ENCODE results near the gene SCP2D1. TPM values are rescaled to one million over a fixed set of nuclear protein-coding genes. Genes with fewer than 3 reads are reported as not detected.

The SCP2D1 gene
- total and polyA plus RNA-seq, 8 donors: not detected

GRCh38 chr20:18832546-18833200, 19.1 kb downstream of the SCP2D1 start:
- Histone ChIP-seq H3K4me3 (no peak overlapping the region), H3K27me3 (peaks cover 0 to 6% of the 10 kb centered on the region in 2 donors), H3K4me1 (no peaks in the 10 kb centered on the region), H3K9me3 (no peaks in the 10 kb centered on the region), H3K27ac (no peak overlapping the region), H3K36me3 (no peaks in the 10 kb centered on the region)
- no peak for DNase-seq
- intact Hi-C loops (cut with DNase I): no loop called here
- ATAC-seq: peak; percentile 22
- TF ChIP-seq, protein P1, sequence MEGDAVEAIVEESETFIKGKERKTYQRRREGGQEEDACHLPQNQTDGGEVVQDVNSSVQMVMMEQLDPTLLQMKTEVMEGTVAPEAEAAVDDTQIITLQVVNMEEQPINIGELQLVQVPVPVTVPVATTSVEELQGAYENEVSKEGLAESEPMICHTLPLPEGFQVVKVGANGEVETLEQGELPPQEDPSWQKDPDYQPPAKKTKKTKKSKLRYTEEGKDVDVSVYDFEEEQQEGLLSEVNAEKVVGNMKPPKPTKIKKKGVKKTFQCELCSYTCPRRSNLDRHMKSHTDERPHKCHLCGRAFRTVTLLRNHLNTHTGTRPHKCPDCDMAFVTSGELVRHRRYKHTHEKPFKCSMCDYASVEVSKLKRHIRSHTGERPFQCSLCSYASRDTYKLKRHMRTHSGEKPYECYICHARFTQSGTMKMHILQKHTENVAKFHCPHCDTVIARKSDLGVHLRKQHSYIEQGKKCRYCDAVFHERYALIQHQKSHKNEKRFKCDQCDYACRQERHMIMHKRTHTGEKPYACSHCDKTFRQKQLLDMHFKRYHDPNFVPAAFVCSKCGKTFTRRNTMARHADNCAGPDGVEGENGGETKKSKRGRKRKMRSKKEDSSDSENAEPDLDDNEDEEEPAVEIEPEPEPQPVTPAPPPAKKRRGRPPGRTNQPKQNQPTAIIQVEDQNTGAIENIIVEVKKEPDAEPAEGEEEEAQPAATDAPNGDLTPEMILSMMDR (IDR thresholded peaks at IDR 0.05): no peak

DNA sequence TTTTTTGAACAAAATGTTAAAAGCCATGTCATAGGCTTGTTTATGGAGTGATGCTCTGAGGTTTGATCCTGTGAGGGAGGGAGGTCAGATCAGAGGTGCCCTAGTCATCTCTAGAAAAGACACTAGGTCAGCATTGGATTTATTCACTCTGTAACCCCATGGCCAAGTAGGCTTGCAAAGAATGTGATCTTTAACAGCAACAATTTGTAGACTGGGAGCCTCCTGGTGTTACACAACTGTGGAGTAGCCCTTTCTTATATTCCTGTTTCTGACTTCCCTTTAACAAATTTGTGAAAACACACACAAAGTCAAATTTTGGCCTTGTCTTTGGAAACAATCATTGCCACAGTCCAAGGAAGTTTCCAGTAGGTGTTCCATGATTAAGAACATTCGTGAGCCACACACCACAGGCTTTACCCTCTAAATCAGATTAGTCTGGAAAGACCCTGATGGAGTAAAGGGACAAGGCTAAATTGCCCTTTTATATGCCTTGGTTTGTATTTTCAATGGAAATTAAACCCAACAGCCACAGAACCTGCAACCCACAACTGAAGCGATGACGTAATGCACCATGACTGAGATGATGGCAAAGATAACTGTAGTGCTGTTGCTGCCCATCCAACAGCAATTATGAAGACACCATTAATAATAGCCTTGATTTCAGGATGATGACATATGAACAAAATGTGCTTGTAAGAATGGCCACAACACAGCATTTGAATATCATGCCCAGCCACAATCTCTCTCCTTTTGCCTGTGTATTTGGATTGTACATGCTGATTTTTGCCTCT, 22.1 kb downstream of the SCP2D1 start:
- Histone ChIP-seq H3K27ac (no peak overlapping the region), H3K9me3 (no peaks in the 10 kb centered on the region), H3K4me1 (no peaks in the 10 kb centered on the region), H3K4me3 (no peak overlapping the region), H3K36me3 (no peaks in the 10 kb centered on the region), H3K27me3 (peaks cover 0 to 6% of the 10 kb centered on the region in 2 donors)
- TF ChIP-seq, protein P1 (IDR thresholded peaks at IDR 0.05): no peak
- ATAC-seq: no peak
- intact Hi-C loops (cut with DNase I): no loop called here
- DNase-seq: no peak

- Histone ChIP-seq H3K4me3 (no peak overlapping the region), H3K9me3 (no peaks in the 10 kb centered on the region), H3K27me3 (peaks cover 0 to 3% of the 10 kb centered on the region in 2 donors), H3K27ac (no peak overlapping the region), H3K4me1 (no peaks in the 10 kb centered on the region), H3K36me3 (no peaks in the 10 kb centered on the region)
- intact Hi-C loops (cut with DNase I): no loop called here
- ATAC-seq (no peak), DNase-seq (no peak)
- TF ChIP-seq, protein P1 (IDR thresholded peaks at IDR 0.05): no peak
Measured at GRCh38 chr20:18837718-18838117, 24.1 kb downstream of the SCP2D1 start.

DNA sequence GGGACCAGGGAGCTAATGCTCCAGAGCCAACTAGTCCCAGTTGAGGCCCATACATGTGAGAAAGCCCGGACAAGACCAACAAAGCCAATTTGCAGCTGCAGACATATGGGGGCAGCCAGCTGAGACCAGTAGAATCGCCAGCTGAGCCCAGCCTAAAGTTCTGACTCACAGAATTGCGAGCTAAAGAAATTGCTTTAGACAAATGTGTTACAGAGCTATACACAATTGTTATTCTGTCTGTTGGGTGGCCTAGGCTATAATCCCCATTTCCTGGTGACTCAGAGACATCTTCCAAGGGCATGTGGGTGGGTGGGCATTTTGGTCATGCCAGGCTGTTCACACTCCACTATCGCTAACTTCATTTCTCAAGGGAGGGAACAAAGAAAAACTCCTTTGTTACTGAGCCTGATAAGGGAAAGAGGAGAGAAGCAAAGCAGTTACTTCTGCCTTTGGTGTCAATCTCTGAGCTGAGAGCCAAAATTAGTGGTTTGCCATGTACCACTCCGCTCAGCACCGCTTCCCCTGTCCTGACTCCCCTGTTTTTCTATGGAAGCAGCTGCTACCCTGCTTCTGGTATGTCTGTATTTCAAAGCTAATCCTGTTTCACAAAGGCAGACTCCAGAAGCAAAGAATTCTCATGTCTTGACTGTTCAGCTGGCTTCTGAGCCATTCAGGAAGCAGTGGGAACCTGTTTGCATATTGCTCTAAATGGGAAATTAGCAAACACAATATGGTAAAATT, 26.1 kb downstream of the SCP2D1 start:
- ATAC-seq: no peak
- DNase-seq: no peak
- peaks cover 0 to 3% of the 10 kb centered on the region in 2 donors for H3K27me3 ChIP-seq
- no peak overlapping the region for H3K27ac ChIP-seq
- TF ChIP-seq, protein P1 (IDR thresholded peaks at IDR 0.05): no peak
- H3K9me3 ChIP-seq: no peaks in the 10 kb centered on the region
- no peak overlapping the region for H3K4me3 ChIP-seq
- H3K36me3 ChIP-seq: no peaks in the 10 kb centered on the region
- intact Hi-C loops (cut with DNase I): no loop called here
- H3K4me1 ChIP-seq: no peaks in the 10 kb centered on the region

GRCh38 chr20:18840248-18840645, 26.7 kb downstream of the SCP2D1 start:
- Histone ChIP-seq H3K36me3 (no peaks in the 10 kb centered on the region), H3K9me3 (no peaks in the 10 kb centered on the region), H3K4me3 (no peak overlapping the region), H3K27ac (no peak overlapping the region), H3K4me1 (no peaks in the 10 kb centered on the region), H3K27me3 (peaks cover 0 to 3% of the 10 kb centered on the region in 2 donors)
- DNase-seq (no peak), ATAC-seq (no peak)
- intact Hi-C loops (cut with DNase I): no loop called here
- TF ChIP-seq, protein P1 (IDR thresholded peaks at IDR 0.05): no peak

Measured in left lung (tissue), 10 donors.